ENCODE measurements around the gene NME2. TPM values are rescaled to one million over a fixed set of nuclear protein-coding genes. Genes with fewer than 3 reads are reported as not detected.
"Not testable (repeated sequence)": the region's sequence is repeated elsewhere in the genome, so short reads cannot be mapped to it uniquely, and the experiment has no call there.

NME2 gene
- polyA plus RNA-seq (2013, experiment 1 of 2; ENCODE audit: insufficient read length), result 784 TPM
- 851 TPM for polyA plus RNA-seq (2013, experiment 2 of 2; ENCODE audit: insufficient read length)

- peak; percentile 85 for DNase-seq
Measured at GRCh38 chr17:51166198-51166986, at the start of gene NME2. NME2 (plus strand) TSS chr17:51166411; CDS start chr17:51166831, 420 bp downstream.

GRCh38 chr17:51118330-51119195 lies 47.6 kb upstream of the NME2 start:
- DNase-seq, result no peak

GRCh38 chr17:51119415-51120356 lies 46.5 kb upstream of the NME2 start:
- DNase-seq, result peak; percentile 27

- DNase-seq, result no peak
Measured at GRCh38 chr17:51120357-51120738, 45.9 kb upstream of the NME2 start.

- DNase-seq, result peak; percentile 97
Measured at GRCh38 chr17:51120739-51121619, 45.2 kb upstream of the NME2 start, which contains the start of gene SPAG9. SPAG9 (minus strand) TSS chr17:51120868; CDS start chr17:51120656, 212 bp downstream.

- peak; percentile 88 for DNase-seq
Measured at GRCh38 chr17:51121620-51122472, 44.4 kb upstream of the NME2 start.

- not testable (repeated sequence) for DNase-seq
Measured at GRCh38 chr17:51122473-51123115, 43.6 kb upstream of the NME2 start.

- no peak for DNase-seq
Measured at GRCh38 chr17:51124640-51125503, 41.3 kb upstream of the NME2 start.

GRCh38 chr17:51128076-51128475 lies 38.1 kb upstream of the NME2 start:
- DNase-seq, result no peak

- no peak for DNase-seq
Measured at GRCh38 chr17:51132964-51133319, 33.3 kb upstream of the NME2 start.

GRCh38 chr17:51133365-51133764 lies 32.8 kb upstream of the NME2 start:
- DNase-seq, result no peak

GRCh38 chr17:51135956-51136355 lies 30.3 kb upstream of the NME2 start:
- no peak for DNase-seq

GRCh38 chr17:51142597-51142996 lies 23.6 kb upstream of the NME2 start:
- DNase-seq, result no peak

GRCh38 chr17:51144266-51145022 lies 21.8 kb upstream of the NME2 start:
- DNase-seq, result no peak

- DNase-seq, result peak; percentile 40
Measured at GRCh38 chr17:51147650-51148049, 18.6 kb upstream of the NME2 start.

- no peak for DNase-seq
Measured at GRCh38 chr17:51149163-51149562, 17.0 kb upstream of the NME2 start.

GRCh38 chr17:51150932-51151331 lies 15.3 kb upstream of the NME2 start:
- DNase-seq, result no peak

- DNase-seq, result peak; percentile 12
Measured at GRCh38 chr17:51152766-51153209, 13.4 kb upstream of the NME2 start.

Measured in fibroblast of skin of abdomen (primary cell).